ENCODE measurements around the gene WDR41. TPM values are rescaled to one million over a fixed set of nuclear protein-coding genes. Genes with fewer than 3 reads are reported as not detected.

WDR41 gene
- total and polyA plus RNA-seq, 2 of the 4 experiments (the other 2 are of a cell fraction), result 38.1 to 72.1 TPM

- intact Hi-C loops (cut with micrococcal nuclease), result no loop called here
These were observed 48.4 kb downstream of the WDR41 start for GRCh38 chr5:77443670-77444069.

More at GRCh38 chr5:77443670-77444069, 48.4 kb downstream of the WDR41 start:
- Histone ChIP-seq H2AFZ (replicated peaks; ENCODE audit: low read length, poor library complexity) (no peak overlapping the region), H3K18ac (ENCODE audit: low read depth, low read length) (no peak overlapping the region), H3K9ac (ENCODE audit: low read depth, low read length) (no peak overlapping the region), H2BK20ac (ENCODE audit: low read depth, low read length) (no peak overlapping the region), H3K79me1 (ENCODE audit: low read depth in 1 of 2, low read length in 2 of 2) (peaks cover 2 to 3% of the 10 kb centered on the region in 2 experiments; a peak in 3 of 4 replicates), H3K27ac (ENCODE audit: insufficient read depth, low read length) (no peak overlapping the region), H3K14ac (replicated peaks; ENCODE audit: low read depth, low read length) (no peak overlapping the region), H3K56ac (ENCODE audit: extremely low read depth, insufficient read depth, low read length) (no peak overlapping the region), H2AK5ac (ENCODE audit: low read depth, low read length) (no peak overlapping the region), H3K4me1 (ENCODE audit: control insufficient read depth, insufficient read depth, low read length) (no peaks in the 10 kb centered on the region; the same call in 1 of the 2 replicates), H2BK120ac (ENCODE audit: low read depth, low read length) (no peak overlapping the region), H4K8ac (ENCODE audit: low read depth in 2 of 2, low read length in 2 of 2) (no peak overlapping the region), H3K9me1 (ENCODE audit: insufficient read depth, low read length) (no peaks in the 10 kb centered on the region), H3K4me2 (ENCODE audit: low read depth, low read length) (no peak overlapping the region), H3K4ac (ENCODE audit: low read depth, low read length) (no peak overlapping the region), H3K9me3 (ENCODE audit: control insufficient read depth, insufficient read depth, low read length) (no peaks in the 10 kb centered on the region), H4K20me1 (ENCODE audit: insufficient read depth, low read length) (no peaks in the 10 kb centered on the region), H2BK15ac (ENCODE audit: low read depth, low read length) (no peak overlapping the region), H2BK5ac (ENCODE audit: low read depth, low read length, poor library complexity, severe bottlenecking) (no peak overlapping the region), H3K36me3 (ENCODE audit: control insufficient read depth, insufficient read depth, low read length) (peaks cover 16% of the 10 kb centered on the region), H3K27me3 (ENCODE audit: control insufficient read depth, insufficient read depth, low read length) (no peaks in the 10 kb centered on the region), H3K23ac (ENCODE audit: low read depth, low read length) (no peak overlapping the region), H4K5ac (ENCODE audit: low read depth, low read length) (no peak overlapping the region), H2AK9ac (replicated peaks; ENCODE audit: low read depth, low read length, poor library complexity) (no peak overlapping the region), H3K4me3 (ENCODE audit: insufficient read depth, low read depth, low read length) (no peak overlapping the region), H4K91ac (ENCODE audit: insufficient read depth, low read depth, low read length) (no peak overlapping the region)
- ChIA-PET POLR2A (ENCODE audit: unreplicated experiment) (no interaction called here), CTCF (no interaction called here)
- dilution Hi-C loops (cut with HindIII; ENCODE audit: low sequenced_read_pairs, unreplicated experiment) (no loop called here), in situ Hi-C loops (cut with MboI; ENCODE audit: low sequenced_read_pairs) (no loop called here)
- BruUV-seq (replicated peaks), result no TSS peak
- ATAC-seq (ENCODE audit: low read depth) (no peak), DNase-seq (no peak)
- WGBS, 2 experiments (ENCODE audit: extremely low coverage in 2 of 2, insufficient read length in 1 of 2), result no CpG with 5 or more reads among the region's 1 CpG
- TF ChIP-seq MAFK (IDR thresholded peaks at IDR 0.05; ENCODE audit: low read depth, low read length) (peak; percentile 47; the same call in 1 of the 2 replicates), USF2 (IDR thresholded peaks at IDR 0.05; ENCODE audit: low read depth, low read length) (no peak)

Measured in IMR-90 (cell line).